ENCODE results near the gene GALNT13.

DNA sequence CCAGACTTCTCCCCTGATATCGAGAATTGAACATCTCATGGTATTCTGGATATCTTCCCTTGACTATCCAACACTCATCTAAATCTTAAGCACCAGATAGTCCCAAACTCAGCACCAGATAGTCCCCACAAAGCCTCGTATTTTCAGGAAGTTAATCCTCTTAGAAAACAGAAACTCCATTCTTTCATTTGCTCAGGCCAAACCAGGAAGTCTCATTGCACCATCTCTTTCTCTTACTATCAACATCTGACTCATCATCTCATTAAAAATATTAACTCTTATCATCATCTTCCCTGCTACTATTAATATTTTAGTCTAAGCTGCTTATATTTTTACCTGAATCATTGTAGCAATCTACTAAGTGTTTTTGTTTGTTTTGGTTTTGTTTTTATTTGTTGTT is 286.4 kb downstream of the GALNT13 start:
- TF ChIP-seq, protein P1, sequence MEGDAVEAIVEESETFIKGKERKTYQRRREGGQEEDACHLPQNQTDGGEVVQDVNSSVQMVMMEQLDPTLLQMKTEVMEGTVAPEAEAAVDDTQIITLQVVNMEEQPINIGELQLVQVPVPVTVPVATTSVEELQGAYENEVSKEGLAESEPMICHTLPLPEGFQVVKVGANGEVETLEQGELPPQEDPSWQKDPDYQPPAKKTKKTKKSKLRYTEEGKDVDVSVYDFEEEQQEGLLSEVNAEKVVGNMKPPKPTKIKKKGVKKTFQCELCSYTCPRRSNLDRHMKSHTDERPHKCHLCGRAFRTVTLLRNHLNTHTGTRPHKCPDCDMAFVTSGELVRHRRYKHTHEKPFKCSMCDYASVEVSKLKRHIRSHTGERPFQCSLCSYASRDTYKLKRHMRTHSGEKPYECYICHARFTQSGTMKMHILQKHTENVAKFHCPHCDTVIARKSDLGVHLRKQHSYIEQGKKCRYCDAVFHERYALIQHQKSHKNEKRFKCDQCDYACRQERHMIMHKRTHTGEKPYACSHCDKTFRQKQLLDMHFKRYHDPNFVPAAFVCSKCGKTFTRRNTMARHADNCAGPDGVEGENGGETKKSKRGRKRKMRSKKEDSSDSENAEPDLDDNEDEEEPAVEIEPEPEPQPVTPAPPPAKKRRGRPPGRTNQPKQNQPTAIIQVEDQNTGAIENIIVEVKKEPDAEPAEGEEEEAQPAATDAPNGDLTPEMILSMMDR (IDR thresholded peaks at IDR 0.05): no peak
- TF ChIP-seq POLR2AphosphoS5 (IDR thresholded peaks at IDR 0.05) (no peak), POLR2A (IDR thresholded peaks at IDR 0.05) (no peak)

All from gastroesophageal sphincter (tissue), 3 donors.